DMS114 treated with DMSO at 0.1 percent for 48 hours (cell line): ENCODE measurements around the gene AFAP1L1.
"Not testable (repeated sequence)": the region's sequence is repeated elsewhere in the genome, so short reads cannot be mapped to it uniquely, and the experiment has no call there.

Source experiments
- DNase-seq: peaks from one replicate; lab custom pipeline; 2025; ENCODE audit not compliant: unreplicated experiment; lab: John Stamatoyannopoulos, UW

The AFAP1L1 gene

DNA sequence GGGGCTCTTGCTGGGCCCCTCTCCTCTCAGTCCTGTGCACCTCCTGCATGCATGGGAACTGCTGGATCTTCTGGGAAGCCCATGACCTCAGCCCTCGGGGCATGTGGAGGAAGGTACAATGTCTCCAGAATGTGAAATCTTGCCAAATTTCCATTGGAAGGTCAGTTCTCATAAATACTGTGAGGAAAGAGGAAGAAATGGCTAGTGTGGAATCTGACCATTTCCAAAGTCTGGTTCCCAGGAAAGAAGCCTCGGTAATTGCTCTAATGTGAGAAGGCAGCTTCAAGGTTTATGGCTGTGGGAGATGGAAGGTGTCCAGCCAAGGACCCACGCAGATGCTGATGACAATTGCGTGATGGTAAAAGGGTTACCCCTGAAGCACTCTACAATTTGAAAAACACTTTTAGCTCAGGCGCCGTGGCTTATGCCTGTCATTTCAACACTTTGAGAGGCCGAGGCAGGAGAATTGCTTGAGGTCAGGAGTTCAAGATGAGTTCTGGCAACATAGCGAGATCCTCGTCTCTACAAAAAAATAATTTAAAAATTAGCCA lies 115.5 kb downstream of the AFAP1L1 start:
- no peak for DNase-seq

DNA sequence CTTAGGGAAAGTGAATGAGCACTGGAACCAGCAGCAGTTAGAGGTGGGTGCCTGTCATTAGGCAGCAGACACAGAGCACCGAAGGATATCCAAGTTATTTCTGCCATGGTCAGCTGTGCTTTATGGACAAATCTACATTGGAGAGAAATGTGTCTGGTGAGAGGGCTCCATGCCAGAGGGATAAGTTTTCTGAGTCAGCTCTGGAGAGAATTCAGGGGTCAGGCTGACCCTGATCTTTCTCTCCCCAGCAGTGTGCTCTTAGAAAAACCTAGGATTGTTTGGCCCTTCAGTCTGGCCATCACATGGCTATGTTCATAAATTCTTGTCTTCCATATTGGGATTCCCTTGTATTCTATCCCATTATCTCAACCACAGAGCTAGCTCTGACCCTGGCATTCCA lies 116.3 kb downstream of the AFAP1L1 start:
- DNase-seq, result no peak

DNA sequence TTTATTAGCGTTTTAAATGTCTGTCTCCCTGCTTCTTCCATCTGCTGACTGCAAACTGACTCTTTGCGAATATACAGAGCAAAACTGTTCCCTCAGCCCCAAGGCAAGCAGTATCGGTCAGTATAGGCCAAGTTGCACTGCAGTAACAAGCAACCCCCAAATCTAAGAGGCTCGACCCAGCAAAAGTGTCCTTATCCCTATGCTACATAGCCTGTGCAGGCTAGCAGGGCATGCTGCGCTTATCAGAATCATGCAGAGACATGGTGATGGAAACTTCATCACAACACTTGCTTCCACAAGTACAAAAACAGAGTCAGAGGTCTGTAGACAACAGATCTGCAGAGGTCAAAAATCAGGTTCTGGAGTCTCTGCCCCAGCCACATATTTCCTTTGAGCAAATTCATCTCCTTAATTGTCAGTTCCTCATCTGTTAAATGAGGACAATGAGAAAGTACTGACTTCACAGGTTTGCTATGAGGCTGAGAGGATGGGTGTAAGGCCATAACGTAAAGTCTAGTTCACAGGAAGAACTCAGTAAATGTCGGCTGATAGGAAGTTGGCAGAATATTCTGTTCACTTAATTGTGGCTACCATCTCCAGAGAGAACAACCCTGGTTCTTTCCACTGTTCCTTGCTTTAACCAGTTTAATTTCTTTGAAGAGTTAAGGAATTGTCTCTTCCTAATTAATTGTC lies 117.0 kb downstream of the AFAP1L1 start:
- DNase-seq, result no peak

DNA sequence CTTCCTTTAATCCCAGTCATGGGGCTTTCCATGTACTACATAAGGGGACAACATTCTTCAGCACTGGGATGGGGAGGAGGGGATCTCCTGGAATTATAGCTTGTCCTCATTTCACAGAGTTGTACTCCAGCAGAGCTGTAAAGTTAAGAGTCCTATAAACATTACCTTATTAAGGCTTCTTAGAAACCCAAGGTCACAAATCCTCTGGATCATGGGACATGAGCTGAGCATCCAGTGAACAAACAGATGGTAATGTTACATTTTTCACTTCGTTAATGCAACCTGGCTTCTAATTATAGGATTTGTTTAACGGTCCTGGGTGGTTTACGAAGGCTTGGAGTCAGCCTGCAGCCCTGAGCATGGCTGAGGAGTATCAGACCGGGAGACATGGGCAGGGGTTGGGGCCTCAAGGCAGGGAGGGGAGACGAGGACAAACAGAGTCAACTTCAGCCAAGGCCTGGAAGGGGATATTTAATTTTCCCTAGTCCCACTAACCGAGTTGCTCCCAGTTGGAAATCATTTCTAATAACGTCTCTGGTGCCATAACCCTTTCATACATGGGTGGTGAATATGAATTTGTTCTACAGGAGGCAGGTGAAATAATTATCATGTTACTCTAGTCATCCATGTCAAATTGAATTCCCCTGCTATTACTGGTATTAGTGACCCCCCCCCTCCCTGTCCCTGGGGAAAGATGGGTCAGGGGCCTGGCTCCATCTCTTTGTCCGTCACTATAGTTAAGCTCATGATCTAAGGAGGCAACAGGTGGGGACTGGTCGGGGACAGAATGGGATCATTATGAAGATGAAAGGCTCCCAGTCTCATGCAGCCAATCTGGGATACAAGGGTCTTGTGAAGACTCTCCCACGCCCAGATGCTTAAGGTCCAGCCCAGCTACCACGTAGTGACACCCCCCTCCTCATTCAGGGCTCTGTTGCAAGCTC lies 118.2 kb downstream of the AFAP1L1 start:
- DNase-seq, result no peak

DNA sequence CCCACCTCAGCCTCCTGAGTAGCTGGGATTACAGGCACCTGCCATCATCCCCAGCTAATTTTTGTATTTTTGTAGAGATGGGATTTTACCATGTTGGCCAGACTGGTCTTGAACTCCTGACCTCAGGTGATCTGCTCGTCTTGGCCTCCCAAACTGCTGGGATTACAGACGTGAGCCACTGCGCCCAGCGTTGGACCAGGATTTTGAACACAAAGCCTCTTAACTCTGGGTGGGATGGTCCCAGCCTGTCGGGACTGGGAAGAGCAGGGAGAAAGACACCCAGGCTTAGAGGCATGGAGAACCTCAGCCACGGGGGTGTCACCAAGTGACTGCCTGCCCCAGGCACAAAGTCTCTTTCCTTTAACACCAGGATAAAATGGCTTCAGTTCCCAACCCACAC lies 119.4 kb downstream of the AFAP1L1 start:
- not testable (repeated sequence) for DNase-seq
